ENCODE data around the gene MGAT5.

Gene MGAT5

DNA sequence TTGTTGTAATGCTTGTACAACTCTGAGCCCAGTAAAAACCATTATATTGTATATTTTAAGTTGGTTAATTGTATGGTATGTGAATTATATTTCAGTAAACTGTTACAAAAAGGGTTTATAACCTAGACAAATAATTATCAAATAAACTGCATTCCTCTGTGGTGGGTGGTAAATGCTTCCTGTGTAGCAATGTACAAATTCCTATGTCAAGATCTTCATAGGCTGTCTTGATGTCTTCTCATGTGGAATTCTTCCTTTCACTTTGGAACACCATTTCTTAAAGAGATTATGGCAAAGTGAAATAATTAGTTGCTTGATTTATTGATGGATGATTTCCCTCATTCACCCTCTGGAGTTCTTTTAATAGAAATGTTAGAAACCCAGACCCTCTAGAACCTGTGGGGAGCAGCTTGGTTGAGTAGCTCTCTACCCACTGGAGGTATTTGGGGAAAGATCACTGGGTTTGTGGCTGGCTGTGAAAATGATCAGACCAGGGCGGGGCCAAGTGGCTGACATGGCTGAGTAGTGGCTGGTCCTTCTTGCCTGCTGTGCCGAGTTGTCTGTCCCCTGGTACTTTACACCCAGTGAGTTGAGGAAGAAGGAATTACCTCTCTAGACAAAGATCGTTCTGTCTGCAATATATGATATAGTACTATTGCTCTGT lies 22.4 kb upstream of the MGAT5 start:
- no peak for DNase-seq (ENCODE audit: low spot score)
- peak; percentile 52 for FAIRE-seq

GRCh38 chr2:134231965-134232340 lies 21.9 kb upstream of the MGAT5 start:
- no peak for FAIRE-seq
- no peak for DNase-seq (ENCODE audit: low spot score)

DNA sequence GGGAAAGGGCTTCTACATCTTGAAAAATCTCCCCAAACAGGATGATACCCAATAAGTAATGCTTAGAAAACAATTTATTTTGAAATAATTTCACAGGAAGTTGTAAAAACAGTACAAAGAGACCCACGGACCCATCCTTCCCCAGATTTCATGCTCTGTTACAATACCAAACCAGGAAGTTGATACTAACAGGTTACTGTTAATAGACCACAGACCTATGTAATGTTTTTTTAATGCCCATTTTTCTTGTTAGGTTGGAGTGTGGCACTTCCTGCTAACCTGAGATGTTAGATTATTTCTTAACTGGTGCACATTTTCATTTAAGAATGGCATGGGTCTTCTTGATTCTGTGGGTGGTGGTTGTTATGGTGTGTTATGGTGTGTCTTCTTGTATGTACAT lies 21.4 kb upstream of the MGAT5 start:
- DNase-seq (ENCODE audit: low spot score), result no peak
- FAIRE-seq, result no peak

DNA sequence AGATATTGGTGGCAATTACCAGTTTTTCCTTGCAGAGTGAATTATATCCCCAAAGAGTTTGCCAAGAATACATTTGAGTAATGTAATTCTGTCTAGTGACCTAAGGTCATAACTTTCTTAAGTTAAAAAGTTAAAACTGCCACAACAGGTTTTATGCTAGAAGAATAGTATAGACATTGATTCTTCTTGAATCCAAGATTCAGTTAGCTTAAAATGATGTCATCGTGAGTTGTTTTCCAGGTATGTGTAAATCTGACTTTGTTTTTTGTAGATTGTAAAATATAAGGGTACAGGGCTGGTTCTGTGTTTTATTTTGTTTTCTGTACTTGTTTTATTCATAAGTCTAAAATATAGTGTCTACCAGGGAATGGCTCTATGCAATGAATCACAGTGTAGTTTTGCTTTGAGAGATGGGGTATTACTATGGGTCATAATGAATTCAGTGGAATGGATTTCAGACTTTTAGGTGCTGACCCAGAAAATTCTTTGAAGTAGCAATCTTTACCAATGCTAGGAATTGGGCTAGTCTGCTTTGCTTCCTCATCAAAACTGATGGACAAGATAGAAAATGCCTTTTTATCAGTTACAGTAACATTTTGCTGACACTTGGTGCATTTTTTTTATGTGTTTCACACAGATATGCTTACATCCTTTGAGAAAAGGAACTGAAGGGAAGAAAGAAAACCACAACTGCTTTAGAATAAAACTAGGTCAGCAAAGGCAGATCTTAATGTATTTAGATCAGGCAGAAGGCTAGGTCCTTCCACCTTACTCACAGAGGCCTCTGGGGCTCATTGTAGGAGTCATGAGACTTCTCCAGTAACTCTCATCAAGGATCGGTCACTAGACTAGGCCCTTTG lies 20.8 kb upstream of the MGAT5 start:
- DNase-seq (ENCODE audit: low spot score) (no peak), FAIRE-seq (no peak)

GRCh38 chr2:134233728-134234136 lies 20.1 kb upstream of the MGAT5 start:
- DNase-seq (ENCODE audit: low spot score), result no peak
- no peak for FAIRE-seq

- no peak for DNase-seq (ENCODE audit: low spot score)
- no peak for FAIRE-seq
These were observed 19.3 kb upstream of the MGAT5 start for GRCh38 chr2:134234535-134234934.

- DNase-seq (ENCODE audit: low spot score), result no peak
- no peak for FAIRE-seq
These were observed 18.2 kb upstream of the MGAT5 start for GRCh38 chr2:134235510-134236144.

- DNase-seq (ENCODE audit: low spot score) (no peak), FAIRE-seq (no peak)
These were observed 15.5 kb upstream of the MGAT5 start for GRCh38 chr2:134238371-134238770.

- DNase-seq (ENCODE audit: low spot score) (no peak), FAIRE-seq (no peak)
These were observed 13.8 kb upstream of the MGAT5 start for GRCh38 chr2:134240061-134240460.

DNA sequence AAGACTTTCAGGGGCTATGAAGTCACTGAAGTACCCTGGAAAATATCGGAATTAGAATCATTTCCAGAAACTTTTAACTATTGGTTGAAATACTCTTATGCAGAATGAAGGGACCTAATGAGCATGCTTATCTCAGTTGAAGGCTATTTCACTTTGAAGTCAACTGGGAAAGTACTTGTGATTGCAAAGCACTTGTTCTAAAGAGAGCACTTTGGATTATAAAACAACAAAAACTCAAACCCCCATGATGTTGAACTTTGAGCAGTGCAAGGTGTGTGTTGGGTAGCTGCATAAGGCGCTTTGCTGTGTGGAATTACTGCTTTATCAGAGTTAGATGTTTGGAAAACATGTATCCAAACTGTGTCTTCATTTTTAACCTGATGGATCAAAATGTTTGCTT lies 12.0 kb upstream of the MGAT5 start:
- FAIRE-seq, result no peak
- no peak for DNase-seq (ENCODE audit: low spot score)

- DNase-seq (ENCODE audit: low spot score) (no peak), FAIRE-seq (no peak)
These were observed 10.6 kb upstream of the MGAT5 start for GRCh38 chr2:134243244-134243643.

DNA sequence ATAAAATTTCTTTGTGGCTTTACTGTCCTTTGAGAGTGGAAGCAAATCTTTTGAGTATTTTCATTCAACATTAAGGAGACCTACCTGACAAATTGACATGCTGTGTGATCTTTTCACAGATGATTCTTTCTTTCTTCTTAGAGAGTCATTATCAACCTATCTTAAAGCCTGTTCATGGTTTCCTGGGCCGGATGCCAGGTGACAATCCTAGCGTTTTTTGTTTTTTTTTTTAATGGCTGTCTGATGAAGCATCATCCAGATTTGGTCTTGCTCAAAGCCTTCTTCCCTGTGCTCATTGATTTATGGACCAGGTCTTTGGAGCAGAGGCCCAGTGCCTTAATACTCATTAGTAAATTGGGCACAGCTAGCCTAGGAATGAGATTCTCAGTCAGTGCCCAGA lies 9.8 kb upstream of the MGAT5 start:
- DNase-seq (ENCODE audit: low spot score) (no peak), FAIRE-seq (no peak)

DNA sequence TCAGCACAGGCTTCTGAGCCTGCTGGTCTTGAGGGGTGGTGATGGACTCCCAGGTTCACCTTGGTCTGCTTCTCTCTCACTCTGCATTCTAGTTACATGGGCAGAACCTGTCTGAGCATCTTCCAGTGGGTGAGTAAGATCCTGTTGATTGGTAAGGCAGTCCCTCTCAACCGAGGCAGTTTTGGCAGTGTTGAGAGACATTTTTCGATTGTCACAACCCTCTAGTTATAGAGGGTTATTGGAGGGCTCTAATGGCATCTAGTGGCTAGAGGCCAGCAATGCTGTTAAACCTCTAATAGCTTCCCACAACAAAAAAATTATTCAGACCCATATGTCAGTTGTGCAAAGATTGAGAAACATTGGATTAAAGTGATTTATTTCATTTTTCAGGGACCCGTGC lies 9.3 kb upstream of the MGAT5 start:
- DNase-seq (ENCODE audit: low spot score) (no peak), FAIRE-seq (no peak)

DNA sequence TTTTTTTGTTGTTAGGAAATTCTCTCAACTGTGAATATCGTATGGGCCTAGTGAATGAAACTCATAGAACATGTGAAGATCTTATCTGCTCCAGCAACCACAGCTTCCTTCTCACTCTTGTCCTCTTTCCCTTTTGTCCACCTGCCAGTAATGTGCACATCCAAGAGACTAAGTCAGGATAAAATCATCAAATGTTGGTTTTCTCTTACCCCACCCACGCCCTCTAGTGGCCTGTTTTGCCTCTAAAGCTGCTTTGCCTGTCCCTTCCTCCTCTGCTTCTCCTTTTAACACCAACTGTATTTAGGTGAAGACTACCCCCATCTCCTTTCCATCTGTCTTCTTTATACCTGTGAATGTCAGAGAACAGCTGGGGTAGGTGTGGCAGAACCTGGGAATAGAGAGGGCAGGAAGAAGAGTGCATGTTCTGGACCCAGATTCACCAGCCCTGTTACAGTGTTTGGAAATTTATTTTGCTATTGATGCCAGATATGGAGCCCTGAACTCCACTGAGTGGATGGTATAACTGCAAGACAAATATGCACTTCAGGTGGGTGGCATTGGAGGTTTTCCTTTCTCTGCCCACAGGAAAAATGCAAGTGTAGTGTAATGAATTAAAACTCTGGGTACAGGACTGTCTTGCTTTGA lies 8.4 kb upstream of the MGAT5 start:
- FAIRE-seq, result peak; percentile 56
- DNase-seq (ENCODE audit: low spot score), result peak; percentile 60

GRCh38 chr2:134246154-134246874 lies 7.6 kb upstream of the MGAT5 start:
- FAIRE-seq, result no peak
- no peak for DNase-seq (ENCODE audit: low spot score)

DNA sequence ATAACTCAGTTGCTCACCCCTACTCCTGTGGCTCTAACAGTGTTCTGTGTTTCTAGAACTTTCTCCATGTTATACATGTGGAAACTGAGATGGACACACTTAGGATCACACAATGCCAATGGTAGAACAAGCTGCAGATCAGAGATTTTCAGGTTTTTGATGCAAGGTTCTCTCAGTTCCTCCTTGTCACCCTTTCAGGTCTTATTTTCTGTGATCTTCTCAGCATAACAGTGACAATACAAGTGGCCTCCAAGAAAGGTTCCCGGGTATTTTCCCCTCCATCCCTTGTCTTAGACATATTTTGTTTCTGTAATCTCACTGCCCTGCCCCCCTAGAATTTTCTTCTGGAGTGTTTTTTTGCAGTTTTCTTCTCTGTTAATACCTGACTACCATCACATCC lies 6.2 kb upstream of the MGAT5 start:
- DNase-seq (ENCODE audit: low spot score), result no peak
- FAIRE-seq, result no peak

GRCh38 chr2:134248913-134249312 lies 5.0 kb upstream of the MGAT5 start:
- DNase-seq (ENCODE audit: low spot score), result no peak
- FAIRE-seq, result no peak

DNA sequence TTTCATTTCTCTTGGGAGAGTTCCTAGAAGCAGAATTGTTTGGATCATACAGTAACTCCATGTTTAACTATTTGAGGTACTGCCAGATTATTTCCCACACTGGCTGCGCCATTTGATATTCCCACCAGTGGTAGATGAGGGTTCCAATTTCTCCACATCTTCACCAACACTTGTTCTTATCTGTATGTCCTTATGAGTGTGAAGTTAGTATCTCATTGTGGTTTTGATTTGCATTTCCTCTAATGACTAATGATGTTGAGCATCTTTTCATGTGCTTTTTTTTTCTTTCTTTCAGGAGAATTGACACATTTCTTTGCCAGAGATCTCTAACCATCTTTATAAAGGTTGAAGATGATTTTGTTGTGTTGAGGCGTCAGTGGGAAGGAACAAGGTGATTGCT lies 4.1 kb upstream of the MGAT5 start:
- FAIRE-seq, result no peak
- no peak for DNase-seq (ENCODE audit: low spot score)

DNA sequence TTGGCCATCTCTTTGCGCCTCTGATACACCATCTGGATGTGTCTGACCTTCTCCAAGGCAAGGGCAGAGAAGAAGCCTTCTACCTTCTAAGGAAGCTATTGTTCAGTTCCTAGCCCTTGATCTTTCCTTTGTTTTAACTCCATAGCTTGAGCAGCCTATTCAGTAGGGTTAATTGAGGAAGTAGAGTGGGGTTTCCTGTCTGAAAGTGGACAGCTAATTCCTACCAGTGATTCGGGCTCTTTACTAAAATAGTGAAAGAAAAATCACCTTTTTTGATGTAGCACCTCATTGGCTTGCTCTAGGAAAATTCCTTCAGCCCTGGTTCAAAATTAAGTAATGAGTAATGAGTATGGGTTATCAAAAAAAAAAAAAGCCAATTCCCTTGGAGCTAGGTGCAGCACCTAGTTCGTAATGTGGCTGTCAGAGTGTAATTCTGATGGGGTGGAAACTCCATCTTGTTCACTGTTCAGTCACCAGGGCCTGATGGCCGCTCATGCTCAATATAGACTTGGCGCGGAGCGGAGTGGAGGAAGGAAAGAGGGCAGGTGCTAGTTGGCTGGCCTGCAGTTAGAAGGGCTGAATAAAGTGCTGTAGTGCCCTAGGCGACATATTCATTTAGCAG lies 2.9 kb upstream of the MGAT5 start:
- no peak for DNase-seq (ENCODE audit: low spot score)
- no peak for FAIRE-seq

- FAIRE-seq, result no peak
- no peak for DNase-seq (ENCODE audit: low spot score)
These were observed 1.7 kb upstream of the MGAT5 start for GRCh38 chr2:134252092-134252750.
